GM18858 (cell line): Measurements from ENCODE around the gene NCKAP5.

Source experiments
- ATAC-seq: cut with Tn5 transposase; IDR thresholded peaks from one replicate; pipeline ENCODE4 v1.9.1; 2021; ENCODE audit not compliant: unreplicated experiment

Gene NCKAP5

GRCh38 chr2:133568172-133568571, at the start of gene NCKAP5:
NCKAP5 (minus strand) TSS chr2:133568463; CDS start chr2:133517526, 50,937 bp downstream.
- ATAC-seq, result no peak

- ATAC-seq, result no peak
Measured at GRCh38 chr2:133609664-133610063, 41.4 kb upstream of the NCKAP5 start.

- ATAC-seq, result no peak
Measured at GRCh38 chr2:133608291-133608690, 40.0 kb upstream of the NCKAP5 start.

GRCh38 chr2:133607679-133608078, 39.4 kb upstream of the NCKAP5 start:
- ATAC-seq, result no peak

DNA sequence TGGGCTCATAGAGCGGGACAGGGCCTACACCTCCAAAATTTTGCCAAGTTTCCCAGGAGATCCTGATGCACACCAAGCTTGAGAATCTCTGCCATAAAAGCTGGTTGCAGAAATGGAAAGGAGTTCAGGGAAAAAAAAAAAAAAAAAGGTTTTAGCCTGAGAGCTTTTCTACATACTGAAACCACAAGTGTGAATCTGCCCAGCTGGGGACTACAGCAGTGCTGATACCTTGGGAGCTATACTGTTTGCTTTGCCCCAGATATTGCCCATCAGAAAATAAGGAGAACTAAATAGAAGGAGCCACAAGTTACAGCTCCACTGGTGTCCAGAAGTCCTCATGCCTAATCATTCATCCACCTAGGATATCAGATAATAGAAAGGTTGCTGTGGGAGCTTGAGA, 38.4 kb upstream of the NCKAP5 start:
- ATAC-seq, result no peak

DNA sequence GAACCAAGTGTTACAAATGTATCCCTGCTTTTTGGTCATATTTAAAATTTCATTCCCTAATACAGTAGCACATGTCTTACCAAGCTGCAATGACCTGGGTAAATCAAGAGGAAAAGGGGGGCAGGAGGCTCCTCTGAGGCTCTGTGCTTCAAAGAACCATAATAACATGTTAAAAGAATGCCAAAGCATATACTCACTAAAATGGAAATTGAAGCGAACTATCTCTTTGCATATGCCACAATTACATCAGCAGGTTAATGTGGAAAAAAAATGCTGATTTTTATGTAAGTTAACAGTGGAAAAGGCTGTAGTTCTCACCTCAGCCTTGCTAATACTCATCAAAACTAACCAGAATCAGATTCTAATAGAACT, 37.5 kb upstream of the NCKAP5 start:
- ATAC-seq, result no peak

DNA sequence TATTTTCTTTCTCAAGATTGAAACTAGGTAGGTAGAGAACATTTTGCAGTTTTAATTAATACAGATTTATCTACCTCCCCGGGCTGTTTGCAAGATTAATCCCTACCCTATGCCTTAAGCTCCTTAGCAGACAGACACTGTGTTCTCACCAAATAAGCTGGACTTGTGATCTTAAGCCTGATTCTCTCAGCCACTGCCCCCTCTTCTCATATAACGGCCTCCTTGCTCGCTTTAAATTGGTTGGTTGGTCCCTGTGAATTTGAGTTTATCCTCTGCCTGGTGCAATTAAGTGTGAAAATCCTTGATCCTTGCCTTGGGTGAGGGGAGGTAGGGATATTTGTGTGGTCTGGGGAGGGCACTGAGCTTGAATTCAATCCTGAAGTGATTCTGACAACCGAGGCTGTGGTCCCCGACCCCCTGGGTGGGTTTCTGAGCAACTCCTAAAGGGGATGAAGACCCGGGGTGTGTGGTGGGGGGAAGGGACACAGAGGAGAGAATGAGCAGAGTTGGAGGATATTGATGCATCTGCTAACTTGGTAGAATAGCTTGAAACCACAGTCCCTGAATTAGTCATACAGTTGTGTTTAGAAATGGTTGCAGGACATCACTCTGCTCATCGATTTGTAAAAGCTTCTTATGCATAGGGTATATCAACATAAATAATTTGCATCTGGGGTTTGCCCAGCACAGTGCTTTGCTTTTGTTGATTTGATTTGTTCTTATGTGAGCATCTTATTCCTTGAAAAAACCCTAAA, 36.9 kb upstream of the NCKAP5 start:
- no peak for ATAC-seq

- no peak for ATAC-seq
Measured at GRCh38 chr2:133603109-133603508, 34.8 kb upstream of the NCKAP5 start.

DNA sequence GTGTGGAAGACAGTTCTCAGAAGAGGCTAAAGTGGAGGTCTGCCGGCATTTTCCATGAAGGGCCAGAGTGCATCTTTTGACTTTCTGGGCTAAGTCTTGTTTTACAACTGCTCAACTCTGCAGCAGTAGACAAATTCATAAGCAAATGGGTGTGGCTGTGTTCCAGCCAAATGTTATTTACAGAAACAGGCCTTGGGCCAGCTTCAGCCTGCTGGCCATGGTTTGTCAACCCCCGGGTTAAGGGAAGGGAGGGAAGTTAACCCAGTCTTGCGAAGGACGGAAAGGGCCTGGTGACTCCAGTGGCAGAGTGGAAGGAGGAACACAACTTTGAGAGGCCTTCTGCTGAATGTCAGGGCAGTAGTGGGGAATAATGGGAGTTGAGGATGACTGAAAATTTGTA, 34.3 kb upstream of the NCKAP5 start:
- ATAC-seq, result no peak

DNA sequence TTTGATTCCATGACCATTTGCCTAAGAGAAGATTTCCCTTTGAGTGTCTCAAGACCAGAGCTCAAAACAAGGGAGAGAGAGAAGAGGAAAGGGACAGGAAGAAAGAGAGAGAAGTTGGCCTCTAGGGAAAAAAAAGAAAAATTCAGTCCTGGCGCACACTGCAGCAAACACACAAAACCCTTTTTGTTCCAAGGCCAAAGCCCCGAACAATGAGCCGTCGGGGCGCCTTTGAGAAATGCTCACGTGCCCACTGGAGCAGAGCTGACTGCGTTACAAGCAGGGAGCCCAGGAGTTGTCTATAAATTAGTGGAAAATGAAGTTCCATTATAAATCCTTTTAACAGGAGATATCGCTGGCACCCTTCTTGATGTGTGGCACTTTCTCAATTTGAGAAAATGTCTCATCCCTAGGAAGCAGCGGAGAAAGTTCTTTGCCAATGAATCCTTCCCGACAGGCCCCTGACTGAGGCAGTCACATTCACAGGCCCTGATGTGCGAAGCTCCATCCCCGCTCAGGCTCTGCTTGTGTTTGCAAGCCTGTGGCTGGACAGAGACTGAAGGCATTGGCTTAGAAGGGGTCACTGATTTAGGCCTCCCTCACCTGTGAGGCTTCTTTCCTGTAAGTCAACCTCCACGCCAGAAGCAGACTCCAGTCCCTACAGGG, 32.1 kb upstream of the NCKAP5 start:
- ATAC-seq, result no peak

DNA sequence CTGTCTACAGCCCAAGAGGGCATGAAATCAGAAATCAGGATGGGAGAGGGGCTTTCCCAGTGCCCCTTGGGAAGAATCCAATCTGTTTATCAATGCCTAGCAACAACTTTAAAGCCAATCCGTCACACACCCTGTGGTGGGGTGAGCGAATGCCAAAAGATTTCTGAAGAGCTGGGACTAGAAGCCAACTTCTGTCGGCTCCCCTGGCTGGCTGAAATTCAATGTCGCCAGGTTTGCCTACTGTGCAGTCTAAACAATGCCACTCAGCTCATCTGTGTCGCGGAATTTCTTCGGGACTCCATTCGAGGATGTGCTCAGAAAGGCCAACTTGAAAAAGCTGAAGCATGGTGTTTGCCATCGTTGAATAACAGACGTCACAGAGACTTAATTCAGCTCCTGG, 31.5 kb upstream of the NCKAP5 start:
- no peak for ATAC-seq

- no peak for ATAC-seq
Measured at GRCh38 chr2:133599211-133599803, 31.0 kb upstream of the NCKAP5 start.

DNA sequence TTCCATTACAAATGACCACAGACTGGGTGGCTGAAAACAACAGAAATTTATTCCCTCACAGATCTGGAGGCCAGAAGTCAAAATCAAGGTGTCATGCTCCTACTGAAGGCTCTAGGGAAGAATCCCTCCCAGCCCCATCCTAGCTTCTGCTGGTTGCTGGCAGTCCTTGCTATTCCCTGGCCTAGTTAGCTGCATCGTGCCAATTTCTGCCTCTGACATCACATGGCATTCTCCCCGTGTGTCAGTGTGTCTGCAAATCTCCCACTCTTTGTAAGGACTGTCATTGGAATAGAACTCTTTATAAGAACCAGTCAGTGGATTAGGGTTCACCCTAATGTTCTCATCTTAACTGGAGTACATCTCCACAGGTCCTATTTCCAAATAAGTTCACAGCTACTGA, 30.5 kb upstream of the NCKAP5 start:
- ATAC-seq, result no peak

GRCh38 chr2:133596701-133597393, 28.6 kb upstream of the NCKAP5 start:
- no peak for ATAC-seq

DNA sequence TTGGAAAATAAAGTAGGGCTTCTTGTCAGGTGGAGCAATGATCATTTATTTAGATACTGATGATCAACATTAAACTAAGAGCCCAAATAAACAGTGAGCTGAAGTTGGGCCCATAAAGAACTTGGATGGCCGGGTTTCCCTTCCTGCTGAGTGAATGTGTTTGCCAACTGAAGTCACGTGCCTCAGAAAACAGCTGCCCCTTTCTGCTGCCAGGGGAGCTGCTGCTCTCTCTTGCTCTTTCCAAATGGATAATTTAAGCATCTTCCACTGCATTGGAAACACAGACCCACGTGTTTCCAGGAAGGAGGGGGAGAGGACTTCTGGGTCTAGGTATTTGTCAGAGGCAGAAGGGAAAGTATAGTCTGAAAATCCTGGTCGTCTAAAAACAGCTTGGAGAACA, 22.9 kb upstream of the NCKAP5 start:
- ATAC-seq, result no peak

- no peak for ATAC-seq
Measured at GRCh38 chr2:133589456-133589855, 21.2 kb upstream of the NCKAP5 start.

- no peak for ATAC-seq
Measured at GRCh38 chr2:133588144-133588543, 19.9 kb upstream of the NCKAP5 start.

GRCh38 chr2:133586978-133587377, 18.7 kb upstream of the NCKAP5 start:
- no peak for ATAC-seq

- ATAC-seq, result no peak
Measured at GRCh38 chr2:133581010-133581760, 12.9 kb upstream of the NCKAP5 start.

GRCh38 chr2:133579274-133579673, 11.0 kb upstream of the NCKAP5 start:
- no peak for ATAC-seq

DNA sequence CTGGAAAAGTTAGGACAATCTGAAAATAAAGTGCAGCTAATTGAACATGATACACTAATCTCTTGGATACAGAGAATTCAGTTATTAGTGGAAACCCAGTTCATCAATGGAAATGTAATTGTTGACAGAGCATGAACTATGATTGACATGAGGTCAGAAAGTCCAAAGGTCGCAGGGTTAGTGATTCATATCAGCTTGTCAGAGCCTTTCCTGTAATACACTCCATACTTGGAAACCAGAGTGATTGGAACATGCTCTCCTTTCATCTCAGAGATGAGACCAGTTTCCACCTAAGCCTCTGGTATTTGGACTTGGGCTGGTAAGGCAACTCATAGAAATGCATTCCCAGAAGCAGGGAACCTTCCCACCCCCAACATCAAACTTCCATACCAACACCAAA, 8.5 kb upstream of the NCKAP5 start:
- no peak for ATAC-seq
